ENCODE results near the gene FEM1A.
"Not testable (repeated sequence)": the region's sequence is repeated elsewhere in the genome, so short reads cannot be mapped to it uniquely, and the experiment has no call there.

FEM1A gene

DNA sequence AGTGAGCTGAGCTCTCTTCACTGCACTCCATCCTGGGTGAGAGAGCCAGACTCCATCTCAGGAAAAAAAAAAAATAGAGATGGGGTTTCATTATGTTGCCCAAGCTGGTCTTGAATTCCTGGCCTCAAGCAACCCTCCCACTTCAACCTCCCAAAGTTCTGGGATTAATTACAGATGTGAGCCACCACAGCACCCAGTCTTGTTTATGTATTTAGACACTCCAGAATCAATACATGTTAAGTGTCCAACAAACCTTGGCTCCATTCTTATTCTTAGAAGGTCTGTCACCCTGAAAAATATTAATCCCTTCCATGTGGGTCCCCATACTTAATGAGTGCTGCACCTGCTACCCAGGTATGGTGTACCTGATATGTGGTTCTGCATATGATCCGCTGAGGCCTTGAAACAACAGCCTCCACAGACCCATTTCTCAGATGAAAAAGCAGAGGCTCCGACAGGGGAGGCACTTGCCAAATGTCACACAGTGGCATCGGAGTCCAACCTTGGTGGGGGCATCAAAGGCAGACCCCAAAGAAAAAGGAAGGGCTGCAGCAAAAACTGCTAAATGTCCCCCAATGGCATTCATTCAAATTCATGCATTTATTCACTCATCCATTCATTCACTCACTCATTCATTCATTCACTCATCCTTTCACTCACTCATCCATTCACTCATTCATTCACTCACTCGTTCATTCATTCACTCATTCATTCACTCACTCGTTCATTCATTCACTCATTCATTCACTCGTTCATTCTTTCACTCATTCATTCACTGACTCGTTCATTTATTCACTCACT lies 23.3 kb downstream of the FEM1A start:
- DNase-seq (ENCODE audit: low spot score): no peak

DNA sequence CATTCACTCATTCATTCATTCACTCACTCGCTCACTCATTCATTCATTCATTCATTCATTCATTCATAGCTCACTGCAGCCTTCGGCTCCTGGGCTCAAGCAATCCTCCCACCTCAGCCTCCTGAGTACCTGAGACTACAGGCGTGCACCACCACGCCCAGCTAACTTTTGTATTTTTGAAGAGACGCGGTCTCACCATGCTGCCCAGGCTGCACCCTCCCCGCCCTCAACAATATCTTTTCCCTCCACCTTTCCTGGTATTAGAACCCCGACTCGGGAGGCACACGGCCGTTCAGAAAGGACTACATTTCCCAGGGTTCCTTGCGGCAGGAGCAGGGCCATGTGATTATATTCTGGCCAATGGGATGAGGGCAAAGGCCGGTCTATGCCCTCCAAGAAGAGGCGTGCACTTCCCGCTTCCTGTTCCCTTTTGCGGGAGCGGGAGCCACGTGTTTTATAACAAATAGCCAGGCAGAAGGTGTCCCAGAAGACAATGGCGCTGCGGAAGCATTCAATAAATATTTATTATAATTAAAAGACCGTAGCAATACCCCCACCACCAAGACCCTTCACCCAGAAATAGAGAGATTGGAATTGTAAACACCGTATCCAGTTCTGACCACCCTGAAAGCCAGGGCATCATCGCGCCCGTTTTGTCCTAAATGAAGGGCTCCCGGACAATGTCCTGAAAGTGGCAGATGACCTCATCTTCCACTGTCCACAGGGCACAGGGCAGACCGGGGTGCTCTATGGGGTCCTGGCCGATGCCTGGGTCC lies 24.1 kb downstream of the FEM1A start:
- peak; percentile 84 for DNase-seq (ENCODE audit: low spot score)

DNA sequence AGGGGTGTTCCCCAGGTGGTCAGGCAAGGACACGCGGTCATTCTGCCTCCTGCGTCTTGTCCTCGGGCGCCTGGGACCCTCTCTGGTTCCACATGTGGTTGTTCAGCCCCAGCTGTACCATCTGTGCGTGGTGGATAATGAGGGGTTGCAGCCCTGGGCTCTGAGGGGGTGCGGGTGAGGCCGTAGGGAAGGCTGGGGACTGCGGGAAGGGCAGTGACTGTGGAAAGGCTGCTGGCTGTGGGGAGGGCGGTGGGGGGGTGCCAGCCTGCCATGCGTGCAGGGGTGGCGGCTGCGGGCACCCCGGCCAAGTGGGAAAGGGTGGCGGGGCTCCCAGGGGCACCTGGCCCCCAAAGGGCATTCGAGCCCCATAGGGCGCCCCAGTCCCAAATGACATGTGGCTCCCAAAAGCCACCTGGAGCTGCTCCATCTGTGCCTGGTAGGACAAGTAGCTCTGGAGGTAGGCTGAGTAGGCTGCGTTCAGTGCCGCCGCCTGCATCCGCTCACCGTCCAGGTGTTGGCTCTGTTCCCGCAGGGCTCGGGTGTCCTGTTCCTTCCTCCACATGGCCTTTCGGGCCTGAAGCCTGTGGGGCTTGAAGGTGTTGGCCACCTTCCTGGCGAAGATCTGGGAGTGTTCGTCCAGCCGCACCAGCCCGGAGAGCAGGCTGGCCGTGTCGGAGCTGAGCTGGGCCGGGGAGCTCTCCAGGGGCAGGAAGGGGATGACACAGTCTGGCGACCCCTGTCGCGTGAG lies 24.8 kb downstream of the FEM1A start:
- DNase-seq (ENCODE audit: low spot score): no peak

DNA sequence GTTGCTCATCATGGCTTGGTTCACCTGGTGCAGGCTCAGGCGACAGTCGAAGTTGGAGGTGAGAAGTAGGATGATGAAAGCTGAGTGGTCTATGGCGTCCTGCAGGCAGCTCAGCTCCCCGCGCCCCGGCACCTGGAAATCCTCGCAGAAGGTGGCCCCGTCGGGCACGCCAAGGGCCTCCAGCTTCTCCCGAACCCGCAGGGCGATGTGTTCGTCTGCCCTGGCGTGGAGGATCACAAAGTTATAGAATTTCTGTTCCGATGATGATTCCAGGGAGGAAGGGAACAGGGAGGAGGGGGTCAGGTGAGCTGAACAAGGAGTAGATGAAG lies 25.4 kb downstream of the FEM1A start:
- no peak for DNase-seq (ENCODE audit: low spot score)

DNA sequence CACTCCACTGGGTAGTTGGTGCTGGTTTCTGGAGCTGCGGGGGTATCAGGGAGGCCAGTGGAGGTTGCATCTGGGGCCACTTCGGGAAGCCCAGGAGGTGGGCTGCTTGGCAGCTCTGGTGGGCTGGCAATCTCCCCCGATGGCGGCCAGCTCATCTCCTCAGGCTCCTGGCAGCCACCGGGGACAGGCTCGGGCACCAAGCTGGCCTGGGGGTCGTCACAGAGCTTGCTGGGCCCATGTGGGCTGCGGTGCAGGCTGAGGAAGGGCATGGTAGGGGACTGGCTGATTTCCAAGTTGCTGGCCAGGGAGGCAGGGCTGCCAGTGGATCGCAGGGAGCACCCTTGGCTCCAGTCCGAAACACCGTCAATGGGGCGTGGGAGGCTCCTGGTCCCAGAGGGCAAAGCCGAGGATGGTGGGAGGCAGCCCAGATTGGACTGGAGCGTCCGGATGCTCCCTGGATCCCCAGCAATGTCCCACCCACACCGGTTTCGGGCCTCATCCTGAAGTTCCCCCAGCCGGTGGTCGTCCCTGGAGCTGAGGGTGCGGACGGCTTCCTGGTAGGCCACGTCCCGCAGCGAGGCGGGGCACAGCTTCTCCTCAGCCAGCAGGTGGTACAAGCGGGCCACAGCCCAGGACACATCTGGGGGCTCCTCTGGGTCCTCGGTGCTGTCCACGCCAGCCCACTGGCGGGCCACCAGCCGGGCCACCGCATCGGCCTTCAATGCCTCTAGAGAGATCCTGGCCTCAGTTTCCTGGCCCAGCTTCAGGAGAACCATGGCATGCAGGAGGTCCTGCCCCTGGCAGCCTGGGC lies 26.1 kb downstream of the FEM1A start:
- no peak for DNase-seq (ENCODE audit: low spot score)

DNA sequence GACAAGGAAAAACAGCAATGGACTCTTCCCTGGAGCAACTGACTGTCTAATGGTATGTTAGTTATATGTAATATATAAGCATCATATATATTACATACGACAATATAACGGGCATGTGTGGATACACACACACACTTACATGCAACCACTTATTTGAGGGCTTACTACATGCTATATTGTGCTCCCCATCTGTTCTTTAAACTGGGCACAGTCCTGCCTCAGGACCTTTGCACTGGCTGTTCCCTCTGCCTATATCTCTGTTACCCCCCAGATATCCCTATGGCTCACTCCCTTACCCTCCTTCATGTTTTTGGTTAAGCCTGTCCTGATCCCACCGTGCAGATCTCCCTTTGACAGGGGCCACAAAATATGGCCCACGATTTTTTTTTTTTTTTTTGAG lies 29.7 kb downstream of the FEM1A start:
- no peak for DNase-seq (ENCODE audit: low spot score)

DNA sequence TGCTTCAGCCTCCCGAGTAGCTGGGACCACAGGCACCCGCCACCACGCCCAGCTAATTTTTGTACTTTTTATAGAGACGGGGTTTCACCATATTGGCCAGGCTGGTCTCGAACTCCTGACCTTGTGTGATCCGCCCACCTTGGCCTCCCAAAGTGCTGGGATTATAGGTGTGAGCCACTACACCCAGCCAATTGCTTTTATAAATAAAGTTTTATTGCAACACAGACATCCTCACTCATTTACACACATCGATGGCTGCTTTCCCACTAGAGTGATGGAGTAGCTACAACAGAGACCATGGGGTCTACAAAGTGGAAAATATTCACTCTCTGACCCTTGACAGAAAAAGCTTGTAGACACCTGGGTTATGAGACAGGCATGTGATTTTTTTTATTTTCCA lies 30.8 kb downstream of the FEM1A start:
- not testable (repeated sequence) for DNase-seq (ENCODE audit: low spot score)

DNA sequence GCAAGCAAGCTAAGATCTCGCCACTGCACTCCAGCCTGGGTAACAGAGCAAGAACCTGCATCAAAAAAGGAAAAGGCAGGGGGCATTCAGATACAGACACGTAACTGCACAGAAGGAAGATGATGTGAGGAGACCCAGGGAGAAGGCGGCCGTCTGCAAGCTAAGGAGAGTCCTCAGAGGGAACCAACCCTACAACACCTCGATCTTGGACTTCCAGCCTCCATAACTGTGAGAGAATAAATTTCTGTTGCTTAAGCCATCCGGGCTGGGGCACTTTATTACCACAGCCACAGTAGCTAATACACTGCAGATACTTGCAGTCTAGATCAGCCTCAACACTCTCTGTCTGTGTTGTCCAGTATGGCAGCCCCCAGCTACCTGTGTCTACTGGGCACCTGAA lies 32.0 kb downstream of the FEM1A start:
- no peak for DNase-seq (ENCODE audit: low spot score)

DNA sequence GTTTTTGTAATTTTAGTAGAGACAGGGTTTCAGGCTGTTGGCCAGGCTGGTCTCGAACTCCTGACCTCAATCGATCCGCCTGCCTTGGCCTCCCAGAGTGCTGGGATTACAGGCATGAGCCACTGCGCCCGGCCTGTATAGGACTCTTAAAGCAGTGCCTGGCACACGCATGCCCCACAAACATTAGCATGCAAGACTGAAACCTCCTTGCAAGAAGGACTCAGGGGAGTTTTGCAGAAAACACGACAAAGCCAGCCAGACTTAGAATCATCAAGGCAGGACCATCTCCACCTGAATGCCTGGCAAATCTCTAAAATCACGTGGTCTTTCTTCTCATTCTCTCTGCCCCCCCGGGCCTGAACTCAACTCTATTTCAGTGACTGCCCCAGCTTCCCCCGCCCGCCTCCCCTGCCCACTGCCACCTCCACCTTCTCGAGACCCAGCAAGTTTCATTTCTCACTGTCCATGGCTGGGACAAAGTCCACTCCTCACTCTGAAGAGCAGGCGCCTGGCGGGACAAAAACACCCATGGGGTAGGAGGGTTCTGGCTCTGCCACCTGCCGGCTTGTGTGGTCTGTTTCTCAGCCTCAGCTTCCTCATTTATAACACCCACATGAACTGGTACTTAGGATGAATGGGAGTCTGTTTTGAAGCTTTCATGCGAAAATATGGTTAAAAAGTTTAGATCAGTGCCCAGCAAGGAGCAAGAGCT lies 37.6 kb downstream of the FEM1A start:
- DNase-seq (ENCODE audit: low spot score): no peak

DNA sequence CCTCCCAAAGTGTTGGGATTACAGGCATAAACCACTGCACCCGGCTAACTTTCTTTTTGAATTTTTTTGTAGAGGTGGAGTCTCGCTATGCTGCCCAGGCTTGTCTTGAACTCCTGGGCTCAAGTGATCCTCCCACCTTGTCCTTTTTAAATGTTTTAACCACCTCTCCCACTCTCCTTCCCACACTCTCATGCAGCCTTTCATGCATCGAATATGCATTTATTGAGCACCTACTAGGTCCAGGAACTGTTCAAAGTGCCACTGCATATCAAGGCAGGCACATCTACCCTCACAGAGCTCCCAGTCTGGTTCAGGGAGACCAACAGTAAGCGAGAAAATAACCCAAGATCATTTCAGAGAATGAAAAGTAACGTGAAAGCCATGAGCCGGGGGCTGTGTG lies 38.8 kb downstream of the FEM1A start:
- no peak for DNase-seq (ENCODE audit: low spot score)

DNA sequence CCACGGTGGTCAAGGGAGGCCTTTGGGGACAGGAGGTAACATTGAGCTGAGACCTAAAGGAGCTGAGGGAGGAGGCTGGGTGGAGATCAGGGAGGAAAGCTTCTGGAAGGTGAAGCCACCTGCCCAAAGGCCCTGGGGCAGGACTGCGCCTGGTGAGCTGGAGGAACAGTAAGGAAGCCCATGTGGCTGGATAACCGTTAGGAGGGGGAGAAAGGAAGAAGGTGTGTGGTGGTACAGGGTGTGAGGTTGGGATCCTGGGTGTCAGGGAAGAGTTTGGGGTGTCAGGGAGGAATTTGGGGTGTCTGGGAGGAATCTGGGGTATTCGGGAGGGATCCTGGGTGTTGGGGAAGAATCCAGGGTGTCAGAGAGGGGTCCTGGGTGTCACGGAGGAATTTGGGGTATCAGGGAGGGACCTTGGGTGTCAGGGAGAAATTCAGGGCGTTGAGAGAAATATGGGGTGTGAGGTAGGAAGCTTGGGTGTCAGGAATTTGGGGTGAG lies 39.3 kb downstream of the FEM1A start:
- DNase-seq (ENCODE audit: low spot score): no peak

DNA sequence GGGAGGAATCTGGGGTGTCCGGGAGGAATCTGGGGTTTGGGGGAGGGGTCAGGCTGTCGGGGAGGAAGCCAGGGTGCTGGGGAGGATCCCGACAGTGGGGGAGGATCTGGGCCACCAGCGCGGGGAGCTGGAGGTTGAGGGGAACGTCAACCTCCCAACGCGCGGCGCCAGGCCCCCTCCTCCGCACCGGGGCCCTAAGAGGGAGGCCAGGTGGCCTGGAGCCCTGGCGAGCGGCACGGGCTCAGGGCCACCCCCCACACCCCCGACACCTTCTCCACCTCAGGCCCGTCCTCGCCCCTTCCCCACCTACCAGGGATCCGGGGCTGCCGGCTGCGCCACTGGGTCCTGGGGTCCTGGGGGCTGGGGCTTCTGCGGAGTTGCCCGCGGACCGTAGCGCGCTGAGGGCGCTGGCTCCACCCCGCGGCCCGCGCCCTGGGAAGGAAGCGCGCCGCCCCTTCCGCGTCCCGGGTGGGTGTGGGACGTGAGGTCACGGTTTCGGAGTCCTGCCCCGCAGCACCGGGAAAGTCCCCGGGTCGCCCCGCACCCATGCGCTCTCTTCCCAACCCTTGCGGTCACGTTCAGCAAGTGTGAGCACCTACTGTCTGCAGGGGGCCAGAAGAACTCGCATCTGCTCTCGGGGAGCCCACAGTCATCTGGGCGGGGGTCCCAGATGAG lies 39.9 kb downstream of the FEM1A start, which contains the start of gene TICAM1:
Gene TICAM1 (minus strand): TSS at position 409 of the 675 bp plus-strand sequence. CDS start 13,335 bp downstream, outside the sequence.
- peak; percentile 77 for DNase-seq (ENCODE audit: low spot score)

DNA sequence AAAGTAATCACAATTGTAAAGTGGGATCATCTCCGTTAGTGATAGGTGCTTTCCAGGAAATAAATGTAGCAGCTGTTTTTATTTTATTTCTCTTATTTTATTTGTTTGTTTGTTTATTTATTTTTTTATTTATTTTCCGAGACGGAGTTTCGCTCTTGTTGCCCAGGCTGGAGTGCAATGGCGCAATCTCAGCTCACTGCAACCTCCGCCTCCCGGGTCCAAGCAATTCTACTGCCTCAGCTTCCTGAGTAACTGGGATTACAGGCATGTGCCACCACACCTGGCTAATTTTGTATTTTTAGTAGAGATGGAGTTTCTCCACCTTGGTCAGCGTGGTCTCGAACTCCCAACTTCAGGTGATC lies 40.4 kb downstream of the FEM1A start:
- not testable (repeated sequence) for DNase-seq (ENCODE audit: low spot score)

DNA sequence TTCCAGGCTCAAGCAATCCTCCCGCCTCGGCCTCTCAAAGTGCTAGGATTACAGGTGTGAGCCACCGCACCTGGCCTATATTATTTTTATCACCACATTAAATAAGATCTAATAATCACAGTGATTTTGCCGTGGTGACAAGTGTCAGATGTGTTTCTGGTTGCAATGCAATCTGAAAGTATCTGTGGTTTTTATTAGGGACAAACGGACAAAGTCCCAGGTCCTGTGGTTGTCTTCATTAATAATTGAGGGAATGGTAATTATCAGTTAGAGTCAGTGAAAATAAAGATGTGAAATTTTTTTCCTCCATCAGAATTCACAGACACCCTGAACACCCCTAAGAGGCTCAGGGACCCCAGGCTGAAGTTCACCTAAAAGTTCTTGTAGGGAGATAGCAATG lies 41.2 kb downstream of the FEM1A start:
- no peak for DNase-seq (ENCODE audit: low spot score)

DNA sequence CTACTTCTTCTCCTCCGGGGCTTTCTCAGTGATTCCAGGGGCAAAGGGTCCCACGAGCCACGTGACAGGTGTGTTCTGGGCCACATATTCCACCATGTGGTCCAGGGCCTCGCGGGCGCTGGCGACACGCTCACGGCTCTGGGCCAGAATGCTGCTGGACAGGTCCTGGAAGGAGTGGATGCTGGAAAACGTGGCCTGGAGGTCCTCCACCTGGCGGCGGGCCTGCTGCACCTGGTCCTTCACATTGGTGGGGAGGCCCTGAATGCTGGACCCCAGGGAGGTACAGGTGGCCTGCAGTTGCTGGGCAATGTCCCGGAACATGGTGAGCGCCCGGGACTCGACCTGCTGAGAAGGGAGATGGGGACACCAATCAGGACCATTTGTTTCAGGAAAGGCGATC lies 47.7 kb downstream of the FEM1A start:
- no peak for DNase-seq (ENCODE audit: low spot score)

DNA sequence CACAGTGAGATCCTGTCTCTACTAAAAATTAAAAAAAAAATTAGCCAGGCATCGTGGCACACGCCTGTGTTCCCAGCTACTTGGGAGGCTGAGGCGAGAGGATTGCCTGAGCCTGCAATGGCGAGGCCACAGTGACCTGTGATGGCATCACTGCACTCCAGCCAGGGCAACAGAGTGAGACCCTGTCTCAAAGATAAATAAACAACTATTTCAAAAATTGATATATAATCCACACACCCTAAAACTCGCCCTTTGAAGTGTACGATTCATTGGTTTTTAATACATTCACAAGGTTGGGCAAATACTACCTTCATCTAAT lies 52.1 kb downstream of the FEM1A start:
- DNase-seq (ENCODE audit: low spot score): no peak

DNA sequence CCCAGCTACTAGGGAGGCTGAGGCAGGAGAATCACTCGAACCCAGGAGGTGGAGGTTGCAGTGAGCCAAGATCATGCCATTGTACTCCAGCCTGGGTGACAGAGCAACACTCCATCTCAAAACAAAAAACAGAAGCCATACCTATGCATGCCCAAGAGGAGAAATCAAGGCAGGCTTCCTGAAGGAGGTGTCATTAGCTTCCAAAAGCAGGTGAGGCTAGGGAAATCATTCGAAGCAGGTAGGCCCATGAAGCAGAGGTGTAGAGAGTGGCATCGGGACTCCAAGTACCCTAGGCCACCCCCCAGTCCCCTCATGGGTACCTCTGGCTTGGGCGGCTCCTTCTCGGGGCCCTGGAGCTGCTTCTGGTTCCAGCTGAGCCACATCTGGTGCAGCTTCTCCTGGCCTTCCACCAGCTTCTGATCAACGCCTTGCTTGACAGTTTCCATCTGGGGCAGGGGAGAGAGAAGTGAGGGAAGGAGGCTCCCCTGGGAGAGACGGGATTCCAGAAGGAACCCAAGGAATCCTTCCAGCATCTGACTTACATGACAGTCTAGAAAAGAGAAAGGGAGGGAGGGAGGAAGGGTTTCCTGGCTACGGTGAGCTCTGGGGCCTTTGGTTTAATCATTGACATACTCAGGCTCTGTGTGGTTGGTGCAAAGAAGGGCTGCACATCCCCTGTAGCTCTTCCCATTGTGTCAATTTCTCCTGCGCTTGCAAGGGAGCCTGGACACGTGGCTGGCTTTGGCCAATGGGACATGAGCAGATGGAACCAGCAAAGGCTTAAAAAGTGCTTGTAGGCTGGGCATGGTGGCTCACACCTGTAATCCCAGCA lies 53.0 kb downstream of the FEM1A start:
- DNase-seq (ENCODE audit: low spot score): no peak

DNA sequence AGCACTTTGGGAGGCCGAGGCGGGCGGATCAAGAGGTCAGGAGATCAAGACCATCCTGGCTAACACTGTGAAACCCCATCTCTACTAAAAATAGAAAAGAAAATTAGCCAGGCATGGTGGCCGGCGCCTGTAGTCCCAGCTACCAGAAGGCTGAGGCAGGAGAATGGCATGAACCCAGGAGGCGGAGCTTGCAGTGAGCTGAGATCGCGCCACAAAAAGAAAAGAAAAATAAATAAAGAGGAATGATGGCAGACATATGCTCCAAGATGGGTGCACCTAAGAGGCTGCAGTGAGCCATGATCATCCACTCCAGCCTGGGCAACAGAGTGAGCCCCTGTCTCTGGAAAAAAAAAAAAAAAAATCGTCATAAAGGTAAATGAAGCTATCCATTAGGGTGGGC lies 54.4 kb downstream of the FEM1A start:
- DNase-seq (ENCODE audit: low spot score): not testable (repeated sequence)

DNA sequence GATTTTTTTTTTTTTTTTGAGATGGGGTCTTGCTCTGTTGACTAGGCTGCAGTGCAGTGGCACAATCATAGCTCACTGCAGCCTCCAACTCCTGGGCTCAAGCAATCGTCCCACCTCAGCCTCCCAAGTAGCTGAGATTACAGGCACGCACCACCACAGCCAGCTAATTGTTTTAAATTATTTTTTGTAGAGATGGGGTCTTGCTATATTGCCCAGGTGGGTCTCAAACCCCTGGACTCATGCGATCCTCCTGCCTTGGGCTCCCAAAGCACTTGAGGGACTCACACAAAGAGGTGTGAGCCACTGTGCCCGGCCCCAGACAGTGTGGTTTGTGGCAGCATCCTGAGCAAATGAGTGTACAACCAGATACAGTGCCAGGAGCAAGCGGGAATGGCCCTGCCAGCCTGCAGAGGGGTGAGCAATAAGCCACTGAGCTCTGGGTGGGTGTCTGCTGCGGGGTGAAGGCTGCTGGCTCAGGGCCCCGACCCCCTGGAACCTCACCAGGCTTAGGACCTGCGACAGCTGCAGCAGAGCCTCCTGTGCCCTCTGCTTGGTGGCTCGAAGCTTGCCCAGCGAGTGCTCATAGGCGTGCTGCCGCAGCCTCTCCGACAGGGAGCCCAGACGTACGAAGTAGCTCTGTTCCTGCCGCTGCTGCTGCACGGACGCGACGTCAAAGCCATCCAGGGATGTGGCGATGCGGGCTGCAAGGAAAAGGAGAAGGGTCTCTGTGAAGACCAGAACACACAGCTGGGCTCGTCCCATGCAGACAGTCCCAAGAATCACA lies 55.8 kb downstream of the FEM1A start:
- DNase-seq (ENCODE audit: low spot score): no peak

Measured in left forelimb (tissue), 1 donor.